A549 (cell line): ENCODE data around the gene NRXN2. TPM values are rescaled to one million over a fixed set of nuclear protein-coding genes. Genes with fewer than 3 reads are reported as not detected.
"Not testable (repeated sequence)": the region's sequence is repeated elsewhere in the genome, so short reads cannot be mapped to it uniquely, and the experiment has no call there.

Experiments
- ATAC-seq, 2 experiments: fragments of 200-7000 bp in 1 of 2; fragments of >200 bp in 1 of 2; cut with Nextera tagmentation in 1 of 2; cut with Tn5 transposase in 1 of 2; 3 replicates each; pipeline versions ENCODE4 v1.8.0 to v1.9.1; 2018 to 2020; ENCODE audit warnings: mild to moderate bottlenecking in 1 of 2, moderate library complexity in 1 of 2
- CTCF ChIA-PET: fragments of 300-600 bp; sonication (Branson Sonifier 250); formaldehyde crosslinking; extraction: SDS; loops from one replicate; lab custom pipeline; 2021; ENCODE audit warnings: antibody characterized with exemption, inconsistent platforms; lab: Yijun Ruan, JAX
- POLR2A ChIA-PET: fragments of 350-600 bp; formaldehyde crosslinking; extraction: SDS; loops from one replicate; lab custom pipeline; 2021; ENCODE audit warnings: antibody characterized with exemption, inconsistent platforms; lab: Yijun Ruan, JAX
- DNase-seq, 2 experiments: peaks; one replicate each; pipeline versions ENCODE4 v3.0.0 to v3.0.0-alpha.2; 2011 to 2016; ENCODE audit warnings: low read depth in 1 of 2, low spot score in 1 of 2
- FAIRE-seq: peaks from 2 replicates; lab custom pipeline; 2011; peaks lifted over from hg19 to GRCh38; lab: Jason Lieb, UNC
- H3K27ac ChIP-seq, 2 experiments: fragments of >200 bp; sonication (Bioruptor Twin); formaldehyde crosslinking; 3 replicates each; pipeline ENCODE4 v1.5.1; 2016 to 2017
- H3K4me1 ChIP-seq: fragments of >200 bp; sonication (Bioruptor Twin); formaldehyde crosslinking; 3 replicates; pipeline ENCODE4 v1.6.1; 2016
- H3K4me2 ChIP-seq: fragments of >200 bp; sonication (Bioruptor Twin); formaldehyde crosslinking; 3 replicates; pipeline ENCODE4 v1.6.1; 2016
- H3K4me3 ChIP-seq: fragments of >200 bp; sonication (Bioruptor Twin); formaldehyde crosslinking; 3 replicates; pipeline ENCODE4 v1.5.1; 2016
- H3K9me3 ChIP-seq: fragments of >200 bp; sonication (Bioruptor Twin); formaldehyde crosslinking; 3 replicates; pipeline ENCODE4 v1.6.1; 2016
- CHD4 ChIP-seq: fragments of 200-600 bp; sonication (generic); IDR thresholded peaks from 2 replicates; pipeline ENCODE4 v1.6.1; 2016; ENCODE audit warnings: antibody characterized with exemption, mild to moderate bottlenecking, borderline replicate concordance
- CTCF ChIP-seq: fragments of >200 bp; sonication (Bioruptor Twin); formaldehyde crosslinking; IDR thresholded peaks from 3 replicates; pipeline ENCODE4 v1.5.1; 2016
- GATA3 ChIP-seq: IDR thresholded peaks from 2 replicates; pipeline ENCODE4 v1.6.1; 2012; ENCODE audit warnings: borderline replicate concordance
- HOXB5 ChIP-seq: fragments of 250-450 bp; sonication (Bioruptor Pico); IDR thresholded peaks from 2 replicates; pipeline ENCODE4 v1.5.0; 2020; ENCODE audit warnings: mild to moderate bottlenecking, moderate library complexity
- JUN ChIP-seq, 2 experiments: fragments of >200 bp; sonication (Bioruptor Twin); formaldehyde crosslinking; IDR thresholded peaks; 2 replicates in 1 of 2; 3 replicates in 1 of 2; pipeline ENCODE4 v1.6.1; 2016 to 2017
- PHF8 ChIP-seq: fragments of 200-600 bp; sonication (generic); IDR thresholded peaks from 2 replicates; pipeline ENCODE4 v1.6.1; 2016; ENCODE audit warnings: low read depth, mild to moderate bottlenecking, antibody characterized with exemption, moderate library complexity, borderline replicate concordance
- POLR2A ChIP-seq: IDR thresholded peaks from 2 replicates; pipeline ENCODE4 v1.6.1; 2012; ENCODE audit warnings: mild to moderate bottlenecking, low read length
- RAD21 ChIP-seq, 2 experiments: fragments of >200 bp in 1 of 2; sonication (Bioruptor Twin) in 1 of 2; formaldehyde crosslinking in 1 of 2; IDR thresholded peaks in 1 of 2; conservative IDR thresholded peaks in 1 of 2; 2 replicates in 1 of 2; 3 replicates in 1 of 2; pipeline ENCODE4 v1.6.1; 2012 to 2018; ENCODE audit warnings: inconsistent platforms in 1 of 2
- REST ChIP-seq: fragments of 200-600 bp; sonication (generic); IDR thresholded peaks from 2 replicates; pipeline ENCODE4 v1.6.1; 2016; ENCODE audit warnings: antibody characterized with exemption, mild to moderate bottlenecking, moderate library complexity
- RNF2 ChIP-seq: fragments of 200-600 bp; sonication (generic); IDR thresholded peaks from 2 replicates; pipeline ENCODE4 v1.6.1; 2016; ENCODE audit warnings: low read depth, mild to moderate bottlenecking, antibody characterized with exemption, moderate library complexity, borderline replicate concordance
- USF2 ChIP-seq: fragments of 450-650 bp; IDR thresholded peaks from 2 replicates; pipeline ENCODE4 v1.6.1; 2014; ENCODE audit warnings: antibody characterized with exemption
- ZC3H11A ChIP-seq: fragments of 450-650 bp; IDR thresholded peaks from 2 replicates; pipeline ENCODE4 v1.6.1; 2014; ENCODE audit warnings: antibody characterized with exemption, mild to moderate bottlenecking
- ZSCAN20 ChIP-seq: fragments of 250-450 bp; sonication (Bioruptor Pico); IDR thresholded peaks from 2 replicates; pipeline ENCODE4 v1.8.0; 2022; ENCODE audit warnings: mild to moderate bottlenecking, moderate library complexity
- WGBS: methylation state at CpG from one replicate; pipeline ENCODE4 v1.1.6; 2017; ENCODE audit errors: missing lambda C conversion rate; 5-methylcytosine and 5-hydroxymethylcytosine counted together
- polyA plus RNA-seq, 4 experiments: library from polyadenylated mRNA; depleted of rRNA in 3 of 4; stranded (reverse); fragments of >200 nt; fragmentation: RNase III in 1 of 4; extraction: RNeasy Plus Mini Kit Qiagen cat#74134 plus additional on column Dnase treatment in 1 of 4; gene quantifications; 2 replicates in 3 of 4; 3 replicates in 1 of 4; pipeline ENCODE4 v1.2.3, GENCODE V29; 2011 to 2017
- TF ChIP-seq, protein P1 (sequence below): fragments of 250-450 bp; sonication (Bioruptor Pico); IDR thresholded peaks from 2 replicates; pipeline ENCODE4 v1.5.0; 2020; ENCODE audit warnings: low read depth, mild to moderate bottlenecking, moderate library complexity

NRXN2 gene
- polyA plus RNA-seq, 2 of the 4 experiments (the other 2 are of a cell fraction) = 0.04 TPM; not detected in 1

- H3K4me3 ChIP-seq, H3K4me1 ChIP-seq, POLR2A ChIA-PET, DNase-seq, H3K9me3 ChIP-seq, H3K27ac ChIP-seq, FAIRE-seq, H3K4me2 ChIP-seq, ATAC-seq: not testable (repeated sequence)
- CTCF ChIA-PET = interaction anchor here (1.2 to 4.7 kb wide), 3 partner anchors 91 to 127 kb away, joined by 3 to 26 read pairs (median 3); no protein-coding TSS in a partner anchor
- peak; percentile 81 for TF ChIP-seq ZC3H11A
- 50% methylated on average over 3 of the region's 3 CpGs for WGBS
Observed at GRCh38 chr11:64561429-64561828, 161.6 kb downstream of the NRXN2 start.

GRCh38 chr11:64560941-64561340 lies 162.1 kb downstream of the NRXN2 start:
- H3K27ac ChIP-seq = no peak overlapping the region
- FAIRE-seq (no peak), DNase-seq (no peak), ATAC-seq (no peak)
- no peak overlapping the region for H3K4me2 ChIP-seq
- CTCF ChIA-PET = interaction anchor here (1.0 to 4.7 kb wide), 4 partner anchors 89 to 128 kb away, joined by 3 to 26 read pairs (median 4); no protein-coding TSS in a partner anchor
- POLR2A ChIA-PET = no interaction called here
- no peak overlapping the region for H3K4me3 ChIP-seq
- TF ChIP-seq REST = no peak
- TF ChIP-seq RAD21 (conservative IDR thresholded peaks at IDR 0.05 in 1 of 2, IDR thresholded peaks at IDR 0.05 in 1 of 2) = no peak
- TF ChIP-seq PHF8 = no peak
- TF ChIP-seq HOXB5 (CRISPR knock-in tag) = no peak
- no peak for TF ChIP-seq ZSCAN20 (CRISPR knock-in tag)
- TF ChIP-seq, protein P1, sequence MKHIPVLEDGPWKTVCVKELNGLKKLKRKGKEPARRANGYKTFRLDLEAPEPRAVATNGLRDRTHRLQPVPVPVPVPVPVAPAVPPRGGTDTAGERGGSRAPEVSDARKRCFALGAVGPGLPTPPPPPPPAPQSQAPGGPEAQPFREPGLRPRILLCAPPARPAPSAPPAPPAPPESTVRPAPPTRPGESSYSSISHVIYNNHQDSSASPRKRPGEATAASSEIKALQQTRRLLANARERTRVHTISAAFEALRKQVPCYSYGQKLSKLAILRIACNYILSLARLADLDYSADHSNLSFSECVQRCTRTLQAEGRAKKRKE (CRISPR knock-in tag) = no peak
- no peak for TF ChIP-seq GATA3
- no peak for TF ChIP-seq USF2
- TF ChIP-seq CTCF = no peak
- TF ChIP-seq POLR2A = no peak
- no peak for TF ChIP-seq RNF2
- TF ChIP-seq JUN (IDR thresholded peaks at IDR 0.05) = no peak
- TF ChIP-seq CHD4 = no peak
- H3K9me3 ChIP-seq = no peaks in the 10 kb centered on the region
- WGBS = 73% methylated on average over 15 of the region's 16 CpGs
- H3K4me1 ChIP-seq = peaks cover 8% of the 10 kb centered on the region
